Neural progenitor cell (in vitro differentiated cells): ENCODE measurements around the gene TTC6.

Source experiments
- CTCF ChIP-seq: fragments of 200-600 bp; sonication (generic); IDR thresholded peaks from 2 replicates; pipeline ENCODE4 v1.5.1; 2017; ENCODE audit warnings: antibody characterized with exemption, mild to moderate bottlenecking
- EZH2 ChIP-seq: fragments of 200-600 bp; sonication (generic); IDR thresholded peaks from 2 replicates; pipeline ENCODE4 v1.6.1; 2017; ENCODE audit warnings: antibody characterized with exemption, mild to moderate bottlenecking, moderate library complexity
- EZH2phosphoT487 ChIP-seq: fragments of 200-600 bp; sonication (generic); IDR thresholded peaks from 2 replicates; pipeline ENCODE4 v1.6.1; 2017; ENCODE audit warnings: antibody characterized with exemption

- no peak for TF ChIP-seq CTCF
- TF ChIP-seq EZH2phosphoT487 = no peak
- TF ChIP-seq EZH2 = no peak
Observed at GRCh38 chr14:37616853-37617252, 21.4 kb downstream of the TTC6 start.
